Upper lobe of right lung (tissue), 1 donor: Measurements from ENCODE around the gene CPSF4L. TPM values are rescaled to one million over a fixed set of nuclear protein-coding genes. Genes with fewer than 3 reads are reported as not detected.

Experiments used
- ATAC-seq: fragments of 200-7000 bp; cut with Tn5 transposase; one replicate; pipeline ENCODE4 v1.9.1; 2020; ENCODE audit warnings: mild to moderate bottlenecking, moderate library complexity
- DNase-seq: peaks from one replicate; pipeline ENCODE4 v3.0.0-alpha.2; 2020
- H3K27ac ChIP-seq: fragments of 200-600 bp; one replicate; pipeline ENCODE4 v1.8.0; 2022
- H3K27me3 ChIP-seq: fragments of 200-600 bp; one replicate; pipeline ENCODE4 v1.8.0; 2022; ENCODE audit warnings: mild to moderate bottlenecking
- H3K36me3 ChIP-seq: fragments of 200-600 bp; one replicate; pipeline ENCODE4 v1.8.0; 2022
- H3K4me1 ChIP-seq: fragments of 200-600 bp; one replicate; pipeline ENCODE4 v1.8.0; 2022
- H3K4me3 ChIP-seq: fragments of 200-600 bp; one replicate; pipeline ENCODE4 v1.8.0; 2022; ENCODE audit warnings: mild to moderate bottlenecking
- H3K9me3 ChIP-seq: fragments of 200-600 bp; one replicate; pipeline ENCODE4 v1.8.0; 2022
- CTCF ChIP-seq: fragments of 200-600 bp; IDR thresholded peaks from one replicate; pipeline ENCODE4 v1.8.0; 2022; ENCODE audit warnings: antibody characterized with exemption
- intact Hi-C: fragments of 100-400 bp; cut with DNase I; formaldehyde crosslinking; loops from one replicate; pipeline ENCODE4 v1.11.0; 2022
- total RNA-seq: library from RNA; stranded (reverse); fragmentation: NEBNext Ultra II Directional; extraction: Animal tissue kit (Norgen Biotek cat#: 25700); gene quantifications from one replicate; pipeline ENCODE4 v1.2.1, GENCODE V29; 2021
- donor health status: DM: no; HTN: yes; CAD: no; lungs with severe emphysema.

CPSF4L gene
- total RNA-seq, 1 donor from 2014 or later, result not detected

GRCh38 chr17:73283250-73283649, 21.6 kb upstream of the CPSF4L start:
- H3K4me1 ChIP-seq, result peaks cover 19% of the 10 kb centered on the region
- no peak overlapping the region for H3K4me3 ChIP-seq
- no peak for TF ChIP-seq CTCF
- ATAC-seq (no peak), DNase-seq (no peak)
- peaks cover 35% of the 10 kb centered on the region for H3K36me3 ChIP-seq
- intact Hi-C loops, result no loop called here
- no peaks in the 10 kb centered on the region for H3K27me3 ChIP-seq
- H3K9me3 ChIP-seq, result no peaks in the 10 kb centered on the region
- no peak overlapping the region for H3K27ac ChIP-seq

GRCh38 chr17:73282629-73283028, 20.9 kb upstream of the CPSF4L start:
- no peak for DNase-seq
- no peak for ATAC-seq
- Histone ChIP-seq H3K4me3 (no peak overlapping the region), H3K36me3 (peaks cover 35% of the 10 kb centered on the region), H3K27me3 (no peaks in the 10 kb centered on the region), H3K27ac (no peak overlapping the region), H3K4me1 (peaks cover 22% of the 10 kb centered on the region), H3K9me3 (no peaks in the 10 kb centered on the region)
- no peak for TF ChIP-seq CTCF
- intact Hi-C loops, result no loop called here

GRCh38 chr17:73281928-73282327, 20.2 kb upstream of the CPSF4L start:
- intact Hi-C loops, result no loop called here
- Histone ChIP-seq H3K9me3 (no peaks in the 10 kb centered on the region), H3K4me3 (no peak overlapping the region), H3K27me3 (no peaks in the 10 kb centered on the region), H3K27ac (no peak overlapping the region), H3K36me3 (peaks cover 35% of the 10 kb centered on the region), H3K4me1 (peaks cover 17% of the 10 kb centered on the region)
- no peak for TF ChIP-seq CTCF
- DNase-seq (no peak), ATAC-seq (no peak)

GRCh38 chr17:73280191-73280590, 18.5 kb upstream of the CPSF4L start:
- ATAC-seq (no peak), DNase-seq (no peak)
- H3K27me3 ChIP-seq, result no peaks in the 10 kb centered on the region
- peaks cover 22% of the 10 kb centered on the region for H3K36me3 ChIP-seq
- TF ChIP-seq CTCF, result no peak
- H3K4me1 ChIP-seq, result peaks cover 17% of the 10 kb centered on the region
- no peak overlapping the region for H3K27ac ChIP-seq
- no peaks in the 10 kb centered on the region for H3K9me3 ChIP-seq
- intact Hi-C loops, result no loop called here
- H3K4me3 ChIP-seq, result no peak overlapping the region

GRCh38 chr17:73279704-73280103, 18.0 kb upstream of the CPSF4L start:
- Histone ChIP-seq H3K9me3 (no peaks in the 10 kb centered on the region), H3K27me3 (no peaks in the 10 kb centered on the region), H3K27ac (no peak overlapping the region), H3K4me3 (no peak overlapping the region), H3K36me3 (peaks cover 17% of the 10 kb centered on the region), H3K4me1 (peaks cover 17% of the 10 kb centered on the region)
- intact Hi-C loops, result no loop called here
- DNase-seq (no peak), ATAC-seq (peak; percentile 7)
- no peak for TF ChIP-seq CTCF
